Vagina (tissue), 2 donors: ENCODE measurements around the gene INPP4B. TPM values are rescaled to one million over a fixed set of nuclear protein-coding genes. Genes with fewer than 3 reads are reported as not detected.

Source experiments
- DNase-seq, 2 donors: peaks; one replicate each; pipeline ENCODE4 v3.0.0-alpha.2; 2017; ENCODE audit errors: extremely low spot score in 2 of 2
- H3K27ac ChIP-seq: fragments of 200-600 bp; sonication (generic); one replicate; pipeline ENCODE4 v1.5.1; 2019
- H3K27me3 ChIP-seq: fragments of 200-600 bp; sonication (generic); one replicate; pipeline ENCODE4 v1.5.1; 2019
- H3K36me3 ChIP-seq, 2 donors: fragments of 200-600 bp; sonication (generic); one replicate each; pipeline ENCODE4 v1.5.1; 2017 to 2019
- H3K4me1 ChIP-seq: fragments of 200-600 bp; sonication (generic); one replicate; pipeline ENCODE4 v1.5.1; 2019
- H3K4me3 ChIP-seq, 2 donors: fragments of 200-600 bp; sonication (generic); 1 replicate in 1 of 2; 2 replicates in 1 of 2; pipeline ENCODE4 v1.5.1; 2016 to 2019
- H3K9me3 ChIP-seq: fragments of 200-600 bp; sonication (generic); one replicate; pipeline ENCODE4 v1.5.1; 2019
- CTCF ChIP-seq, 3 experiments: fragments of 450-650 bp in 2 of 3; fragments of 200-600 bp in 1 of 3; sonication (generic) in 1 of 3; IDR thresholded peaks; one replicate each; pipeline ENCODE4 v1.5.1; 2017 to 2019; ENCODE audit warnings: antibody characterized with exemption in 3 of 3, mild to moderate bottlenecking in 2 of 3, moderate library complexity in 2 of 3
- POLR2A ChIP-seq, 2 donors: fragments of 450-650 bp; IDR thresholded peaks; one replicate each; pipeline ENCODE4 v1.6.1; 2017; ENCODE audit warnings: antibody characterized with exemption in 2 of 2, mild to moderate bottlenecking in 2 of 2, moderate library complexity in 2 of 2
- POLR2AphosphoS5 ChIP-seq, 2 donors: sonication (generic); formaldehyde crosslinking; IDR thresholded peaks; one replicate each; pipeline ENCODE4 v1.9.0; 2017; ENCODE audit warnings: antibody characterized with exemption in 2 of 2, mild to moderate bottlenecking in 2 of 2, low read depth in 1 of 2; ENCODE audit not compliant: insufficient read depth in 1 of 2
- intact Hi-C: fragments of 100-400 bp; cut with DNase I; formaldehyde crosslinking; loops from one replicate; pipeline ENCODE4 v1.15.1; 2023
- total RNA-seq: library from RNA; depleted of rRNA; stranded (reverse); fragments of >200 nt; gene quantifications from one replicate; pipeline ENCODE4 v1.2.3, GENCODE V29; 2016

The INPP4B gene
- total RNA-seq, 1 donor from 2014 or later: 21.1 TPM

DNA sequence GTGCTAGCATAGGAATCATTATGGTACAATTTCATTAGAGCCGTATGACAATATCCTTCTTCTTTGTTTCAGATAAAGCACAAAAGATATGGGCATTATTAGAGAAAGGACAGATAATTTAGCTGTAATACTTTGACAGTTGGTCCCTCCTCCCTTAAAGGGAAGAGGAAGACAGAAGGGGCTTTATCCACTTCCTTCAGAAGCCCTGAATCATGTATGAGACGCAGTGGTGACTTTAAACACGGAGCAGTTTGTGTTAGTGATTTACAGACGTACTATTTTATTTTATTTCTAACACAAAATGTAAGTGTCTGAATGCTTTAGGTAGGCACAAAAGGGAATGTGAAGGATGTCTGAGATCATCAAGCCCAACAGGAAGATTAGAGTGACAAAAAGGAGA is 742.1 kb downstream of the INPP4B start:
- no peak for DNase-seq
- Histone ChIP-seq H3K27ac (no peak overlapping the region), H3K4me3 (no peak overlapping the region), H3K4me1 (no peaks in the 10 kb centered on the region), H3K9me3 (no peaks in the 10 kb centered on the region), H3K27me3 (no peaks in the 10 kb centered on the region), H3K36me3 (no peaks in the 10 kb centered on the region)
- no peak for TF ChIP-seq POLR2AphosphoS5 (IDR thresholded peaks at IDR 0.05; ENCODE audit: insufficient read depth in 1 of 2, low read depth in 1 of 2)
- TF ChIP-seq CTCF (IDR thresholded peaks at IDR 0.05): no peak
- no peak for TF ChIP-seq POLR2A (IDR thresholded peaks at IDR 0.05)
- intact Hi-C loops: no loop called here

- Histone ChIP-seq H3K4me1 (peaks cover 5% of the 10 kb centered on the region), H3K4me3 (no peak overlapping the region), H3K27me3 (no peaks in the 10 kb centered on the region), H3K9me3 (no peaks in the 10 kb centered on the region), H3K27ac (no peak overlapping the region), H3K36me3 (no peaks in the 10 kb centered on the region)
- no peak for TF ChIP-seq POLR2A (IDR thresholded peaks at IDR 0.05)
- TF ChIP-seq POLR2AphosphoS5 (IDR thresholded peaks at IDR 0.05; ENCODE audit: insufficient read depth in 1 of 2, low read depth in 1 of 2): no peak
- TF ChIP-seq CTCF (IDR thresholded peaks at IDR 0.05): no peak
- no peak for DNase-seq
- intact Hi-C loops: no loop called here
Measured at GRCh38 chr4:142101401-142101800, 744.7 kb downstream of the INPP4B start.

GRCh38 chr4:142100941-142101340 is 745.2 kb downstream of the INPP4B start:
- no peaks in the 10 kb centered on the region for H3K27me3 ChIP-seq
- H3K9me3 ChIP-seq: no peaks in the 10 kb centered on the region
- TF ChIP-seq CTCF (IDR thresholded peaks at IDR 0.05): no peak
- TF ChIP-seq POLR2A (IDR thresholded peaks at IDR 0.05): no peak
- TF ChIP-seq POLR2AphosphoS5 (IDR thresholded peaks at IDR 0.05; ENCODE audit: insufficient read depth in 1 of 2, low read depth in 1 of 2): no peak
- intact Hi-C loops: no loop called here
- H3K4me3 ChIP-seq: no peak overlapping the region
- H3K36me3 ChIP-seq: no peaks in the 10 kb centered on the region
- peaks cover 9% of the 10 kb centered on the region for H3K4me1 ChIP-seq
- DNase-seq: no peak
- H3K27ac ChIP-seq: no peak overlapping the region

DNA sequence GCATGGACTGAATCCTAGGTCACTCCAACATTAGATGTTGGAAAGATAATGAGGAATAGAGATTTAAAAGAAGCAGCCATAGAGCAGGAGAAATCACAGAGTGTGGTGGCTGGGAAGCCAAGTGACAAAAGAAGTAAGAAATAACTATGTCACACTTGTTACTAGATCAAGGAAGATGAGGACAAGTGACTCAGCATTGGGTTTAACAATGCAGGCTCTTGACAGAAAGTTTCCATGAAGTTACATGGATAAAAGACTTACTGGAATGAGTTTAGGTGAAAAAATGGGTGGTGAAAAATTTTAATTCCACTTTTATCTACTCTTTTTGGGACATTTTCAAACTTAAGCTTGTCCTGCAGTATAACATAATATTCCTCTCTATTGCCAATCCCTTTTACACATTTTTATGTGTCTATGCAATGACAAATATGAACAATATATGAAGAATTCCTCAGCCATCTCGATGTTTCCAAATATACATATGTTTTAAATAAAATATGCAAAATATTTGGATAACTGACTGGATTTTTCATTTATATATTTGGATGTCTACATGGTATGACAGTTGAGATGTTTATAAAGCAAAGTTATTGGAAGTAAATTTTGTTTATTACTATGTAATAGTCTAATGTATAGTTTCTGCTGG is 747.1 kb downstream of the INPP4B start:
- no peaks in the 10 kb centered on the region for H3K27me3 ChIP-seq
- H3K9me3 ChIP-seq: no peaks in the 10 kb centered on the region
- H3K4me1 ChIP-seq: peaks cover 15% of the 10 kb centered on the region
- no peak overlapping the region for H3K27ac ChIP-seq
- H3K36me3 ChIP-seq: no peaks in the 10 kb centered on the region
- TF ChIP-seq POLR2AphosphoS5 (IDR thresholded peaks at IDR 0.05; ENCODE audit: insufficient read depth in 1 of 2, low read depth in 1 of 2) (peak in 1 of 2 donors; percentile 44), POLR2A (IDR thresholded peaks at IDR 0.05) (no peak), CTCF (IDR thresholded peaks at IDR 0.05) (no peak)
- H3K4me3 ChIP-seq: no peak overlapping the region
- intact Hi-C loops: no loop called here
- no peak for DNase-seq

GRCh38 chr4:142098380-142098779 is 747.7 kb downstream of the INPP4B start:
- no peaks in the 10 kb centered on the region for H3K36me3 ChIP-seq
- no peak overlapping the region for H3K27ac ChIP-seq
- peaks cover 15% of the 10 kb centered on the region for H3K4me1 ChIP-seq
- TF ChIP-seq POLR2A (IDR thresholded peaks at IDR 0.05) (no peak), CTCF (IDR thresholded peaks at IDR 0.05) (no peak), POLR2AphosphoS5 (IDR thresholded peaks at IDR 0.05; ENCODE audit: insufficient read depth in 1 of 2, low read depth in 1 of 2) (no peak)
- no peaks in the 10 kb centered on the region for H3K9me3 ChIP-seq
- no peaks in the 10 kb centered on the region for H3K27me3 ChIP-seq
- DNase-seq: no peak
- H3K4me3 ChIP-seq: no peak overlapping the region
- intact Hi-C loops: no loop called here
